Endothelial cell of umbilical vein (primary cell): ENCODE data around the gene TRPV2.

ENCODE experiments used
- CTCF ChIP-seq, 2 donors: IDR thresholded peaks; 1 replicate in 1 of 2; 2 replicates in 1 of 2; pipeline ENCODE4 v1.5.1; 2011; ENCODE audit warnings: low read length in 2 of 2, mild to moderate bottlenecking in 2 of 2, moderate library complexity in 2 of 2, control low read depth in 1 of 2, inconsistent platforms in 1 of 2, low read depth in 1 of 2; ENCODE audit not compliant: insufficient read depth in 1 of 2; ENCODE audit errors: extremely low read depth in 1 of 2
- GATA2 ChIP-seq: IDR thresholded peaks from 2 replicates; pipeline ENCODE4 v1.7.0; 2011; ENCODE audit warnings: low read depth, mild to moderate bottlenecking, moderate library complexity, mixed read lengths, low read length; ENCODE audit not compliant: insufficient read length, insufficient read depth
- JUN ChIP-seq: IDR thresholded peaks from 2 replicates; pipeline ENCODE4 v1.6.1; 2011; ENCODE audit warnings: borderline replicate concordance, low read depth; ENCODE audit not compliant: insufficient read length, insufficient read depth
- MAX ChIP-seq: IDR thresholded peaks from 2 replicates; pipeline ENCODE4 v1.6.1; 2011; ENCODE audit not compliant: insufficient read depth, insufficient read length
- POLR2A ChIP-seq: IDR thresholded peaks from 2 replicates; pipeline ENCODE4 v1.6.1; 2012; ENCODE audit warnings: low read depth, mild to moderate bottlenecking, control low read depth, low read length
- POLR2AphosphoS5 ChIP-seq: IDR thresholded peaks from 2 replicates; pipeline ENCODE4 v1.6.1; 2012; ENCODE audit warnings: low read depth, mild to moderate bottlenecking, control low read depth, low read length, moderate library complexity; ENCODE audit not compliant: insufficient read depth

- no peak for TF ChIP-seq CTCF (IDR thresholded peaks at IDR 0.05; ENCODE audit: extremely low read depth in 1 of 2, insufficient read depth in 1 of 2, low read depth in 1 of 2, low read length in 2 of 2)
- no peak for TF ChIP-seq POLR2AphosphoS5
- no peak for TF ChIP-seq MAX
- TF ChIP-seq GATA2: no peak
- no peak for TF ChIP-seq POLR2A
- TF ChIP-seq JUN: no peak
These were observed 16.6 kb downstream of the TRPV2 start for GRCh38 chr17:16432017-16432416.
